NCI-H2171 treated with DMSO at 0.1 percent for 48 hours (cell line): ENCODE measurements around the gene TFCP2L1.
A peak's percentile ranks its signal among the peaks of the same experiment; 100 is the strongest.
"Not testable (repeated sequence)": the region's sequence is repeated elsewhere in the genome, so short reads cannot be mapped to it uniquely, and the experiment has no call there.

Experiments used
- DNase-seq: peaks from one replicate; lab custom pipeline; 2025; lab: John Stamatoyannopoulos, UW

TFCP2L1 gene

GRCh38 chr2:121295911-121296650 lies 11.1 kb upstream of the TFCP2L1 start:
- no peak for DNase-seq

- no peak for DNase-seq
Observed at GRCh38 chr2:121294881-121295840, 10.2 kb upstream of the TFCP2L1 start.

- DNase-seq, result peak; percentile 23
Observed at GRCh38 chr2:121293450-121294325, 8.7 kb upstream of the TFCP2L1 start.

- DNase-seq, result no peak
Observed at GRCh38 chr2:121291251-121291580, 6.2 kb upstream of the TFCP2L1 start.

- DNase-seq, result no peak
Observed at GRCh38 chr2:121289271-121289670, 4.3 kb upstream of the TFCP2L1 start.

GRCh38 chr2:121288454-121289231 lies 3.6 kb upstream of the TFCP2L1 start:
- DNase-seq, result no peak

GRCh38 chr2:121287956-121288355 lies 3.0 kb upstream of the TFCP2L1 start:
- DNase-seq, result no peak

- DNase-seq, result no peak
Observed at GRCh38 chr2:121287146-121287798, 2.3 kb upstream of the TFCP2L1 start.

- no peak for DNase-seq
Observed at GRCh38 chr2:121286506-121286905, 1.5 kb upstream of the TFCP2L1 start.

GRCh38 chr2:121285926-121286325 lies 924 bp upstream of the TFCP2L1 start:
- DNase-seq, result no peak

GRCh38 chr2:121283670-121284462 lies 1.1 kb downstream of the TFCP2L1 start:
- DNase-seq, result no peak

GRCh38 chr2:121282800-121283385 lies 2.1 kb downstream of the TFCP2L1 start:
- DNase-seq, result no peak

- DNase-seq, result no peak
Observed at GRCh38 chr2:121281694-121282093, 3.3 kb downstream of the TFCP2L1 start.

- no peak for DNase-seq
Observed at GRCh38 chr2:121281107-121281506, 3.9 kb downstream of the TFCP2L1 start.

GRCh38 chr2:121279476-121280220 lies 5.4 kb downstream of the TFCP2L1 start:
- DNase-seq, result no peak

- DNase-seq, result no peak
Observed at GRCh38 chr2:121276341-121276740, 8.7 kb downstream of the TFCP2L1 start.

GRCh38 chr2:121273116-121273515 lies 11.9 kb downstream of the TFCP2L1 start:
- DNase-seq, result no peak

GRCh38 chr2:121272596-121272995 lies 12.4 kb downstream of the TFCP2L1 start:
- peak; percentile 82 for DNase-seq

GRCh38 chr2:121269436-121269835 lies 15.6 kb downstream of the TFCP2L1 start:
- DNase-seq, result not testable (repeated sequence)
